Stimulated activated naive CD8-positive, alpha-beta T cell treated with anti-CD3 and anti-CD28 coated beads, Interleukin-15, amount 100 ng/mL, for 72 hours (primary cell): ENCODE data around the gene FAM3B.

Experiments used
- ATAC-seq: fragments of 150-1000 bp; cut with Tn5 transposase; 2 replicates; pipeline ENCODE4 v1.10.0; 2021; ENCODE audit warnings: mild to moderate bottlenecking, moderate library complexity
- DNase-seq, 2 donors: peaks; one replicate each; pipeline ENCODE4 v3.0.0; 2021 to 2022
- H3K27ac Mint-ChIP-seq, 2 donors: one replicate each; pipeline ENCODE4 v1.8.0; 2022; ENCODE audit warnings: mild to moderate bottlenecking in 2 of 2, mixed read lengths in 2 of 2, moderate library complexity in 2 of 2
- H3K27me3 Mint-ChIP-seq: one replicate; pipeline ENCODE4 v1.8.0; 2022; ENCODE audit warnings: mixed read lengths
- H3K4me1 Mint-ChIP-seq: one replicate; pipeline ENCODE4 v1.8.0; 2022; ENCODE audit warnings: mild to moderate bottlenecking, mixed read lengths
- H3K4me3 Mint-ChIP-seq, 2 donors: one replicate each; pipeline ENCODE4 v1.8.0; 2022; ENCODE audit warnings: mild to moderate bottlenecking in 2 of 2, mixed read lengths in 2 of 2, moderate library complexity in 1 of 2
- H3K9me3 Mint-ChIP-seq, 2 donors: one replicate each; pipeline ENCODE4 v1.8.0; 2022; ENCODE audit warnings: mixed read lengths in 2 of 2

Gene FAM3B

DNA sequence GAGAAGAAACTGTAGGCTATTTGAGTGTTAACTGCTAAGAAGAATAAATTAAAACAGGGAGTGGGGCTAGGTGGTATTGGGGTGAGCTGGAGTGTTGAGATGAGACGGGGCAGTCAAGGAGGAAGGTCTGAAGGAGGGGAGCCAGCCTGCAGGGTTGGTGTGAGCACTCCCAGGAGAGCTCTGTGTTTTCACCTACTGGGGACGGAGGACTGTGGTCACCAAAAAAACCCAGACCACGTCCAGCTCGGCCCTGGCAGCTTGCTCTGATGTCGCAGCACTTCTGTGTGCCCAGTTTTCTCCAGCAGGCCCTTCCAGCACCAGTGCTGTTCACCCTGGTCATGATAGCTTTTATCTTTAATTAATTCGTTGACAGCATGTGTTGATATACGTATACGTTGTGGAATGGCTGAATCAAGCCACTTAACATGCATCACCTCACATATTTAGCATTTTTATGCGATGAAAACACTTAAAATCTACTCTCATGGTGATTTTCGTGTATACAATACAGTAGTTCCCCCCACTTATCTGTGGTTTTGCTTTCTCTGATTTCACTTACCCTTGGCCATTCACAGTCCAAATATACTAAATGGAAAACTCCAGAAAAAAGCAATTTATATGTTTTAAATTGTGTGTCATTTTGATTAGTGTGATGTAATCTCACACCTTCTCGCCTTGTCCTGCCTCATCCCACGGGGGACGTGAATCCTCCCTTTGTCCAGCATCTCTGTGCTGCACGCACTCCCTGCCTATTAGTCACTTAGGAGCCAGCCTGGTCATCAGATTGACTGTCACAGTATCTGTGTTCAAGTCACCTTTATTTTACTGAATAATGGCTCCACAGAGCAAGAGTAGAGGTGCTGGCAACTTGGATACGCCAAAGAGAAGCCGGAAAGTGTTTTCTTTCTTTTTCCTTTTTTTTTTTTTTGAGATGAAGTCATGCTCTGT, 12.3 kb downstream of the FAM3B start:
- Mint-ChIP-seq H3K27me3 (no peaks in the 10 kb centered on the region), H3K4me1 (no peaks in the 10 kb centered on the region), H3K9me3 (peaks cover 0 to 6% of the 10 kb centered on the region in 2 donors), H3K27ac (peak overlapping the region in 1 of 2 donors; percentile 5), H3K4me3 (no peak overlapping the region)
- no peak for DNase-seq
- ATAC-seq: no peak

DNA sequence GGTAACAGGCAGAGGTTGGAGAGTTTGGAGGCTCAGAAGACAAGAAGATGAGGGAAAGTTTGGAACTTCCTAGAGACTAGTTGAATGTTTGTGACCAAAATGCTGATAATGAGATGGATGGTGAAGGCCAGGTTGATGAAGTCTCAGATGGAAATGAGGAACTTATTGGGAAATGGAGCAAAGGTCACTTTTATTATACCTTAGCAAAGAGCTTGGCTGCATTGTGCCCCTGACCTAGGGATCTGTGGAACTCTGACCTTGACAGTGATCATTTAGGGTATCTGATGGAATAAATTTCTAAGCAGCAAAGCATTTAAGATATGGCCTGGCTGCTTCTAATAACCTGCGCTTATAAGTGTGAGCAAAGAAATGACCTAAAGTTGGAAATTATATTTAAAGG, 17.2 kb downstream of the FAM3B start:
- H3K4me3 Mint-ChIP-seq: no peak overlapping the region
- H3K9me3 Mint-ChIP-seq: peaks cover 5 to 6% of the 10 kb centered on the region in 2 donors
- H3K27me3 Mint-ChIP-seq: no peaks in the 10 kb centered on the region
- H3K27ac Mint-ChIP-seq: no peak overlapping the region
- H3K4me1 Mint-ChIP-seq: no peaks in the 10 kb centered on the region
- DNase-seq (no peak), ATAC-seq (no peak)

DNA sequence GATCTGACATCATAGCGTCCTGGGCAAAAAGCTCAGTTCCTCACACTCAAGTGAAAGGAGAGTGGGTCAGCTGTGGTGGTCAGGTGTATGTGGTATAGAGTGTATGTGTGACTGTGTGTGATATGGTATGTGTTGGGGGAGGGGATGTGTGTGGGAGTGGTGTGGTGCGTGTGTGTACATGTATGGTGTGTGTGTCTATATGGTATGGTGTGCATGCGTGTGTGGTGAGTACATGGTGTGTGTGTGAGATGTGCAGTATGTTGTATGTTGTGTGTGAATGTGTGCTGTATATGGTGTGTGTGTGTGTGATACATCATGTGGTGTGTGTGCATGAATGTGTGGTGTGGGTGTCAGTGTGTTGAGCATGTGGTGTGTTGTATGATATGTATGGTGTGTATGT, 20.9 kb downstream of the FAM3B start:
- H3K9me3 Mint-ChIP-seq: peaks cover 11 to 12% of the 10 kb centered on the region in 2 donors
- no peaks in the 10 kb centered on the region for H3K4me1 Mint-ChIP-seq
- ATAC-seq: no peak
- H3K27ac Mint-ChIP-seq: no peak overlapping the region
- no peak for DNase-seq
- H3K27me3 Mint-ChIP-seq: no peaks in the 10 kb centered on the region
- no peak overlapping the region for H3K4me3 Mint-ChIP-seq

DNA sequence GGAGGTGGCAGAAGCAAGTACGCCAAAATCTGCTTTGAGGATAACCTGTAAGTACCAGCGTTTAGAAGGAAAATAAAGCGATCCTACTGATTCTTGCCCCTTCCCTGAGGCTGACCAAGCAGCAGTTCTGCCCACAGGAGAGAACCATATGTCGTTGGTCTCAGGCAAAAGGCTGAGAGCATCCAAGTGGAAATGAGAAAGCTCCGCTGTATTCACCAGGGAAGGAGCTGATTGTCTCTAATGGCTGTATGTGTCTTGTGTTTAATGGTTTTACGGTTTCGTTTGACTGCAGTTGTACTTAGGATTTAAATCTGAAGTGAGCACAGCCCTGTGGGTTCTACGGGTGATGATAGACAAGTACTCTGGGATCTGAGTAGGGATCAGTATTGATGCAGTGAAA, 21.9 kb downstream of the FAM3B start:
- no peak for ATAC-seq
- peaks cover 9 to 13% of the 10 kb centered on the region in 2 donors for H3K9me3 Mint-ChIP-seq
- DNase-seq: no peak
- no peaks in the 10 kb centered on the region for H3K4me1 Mint-ChIP-seq
- no peak overlapping the region for H3K4me3 Mint-ChIP-seq
- H3K27me3 Mint-ChIP-seq: no peaks in the 10 kb centered on the region
- no peak overlapping the region for H3K27ac Mint-ChIP-seq

DNA sequence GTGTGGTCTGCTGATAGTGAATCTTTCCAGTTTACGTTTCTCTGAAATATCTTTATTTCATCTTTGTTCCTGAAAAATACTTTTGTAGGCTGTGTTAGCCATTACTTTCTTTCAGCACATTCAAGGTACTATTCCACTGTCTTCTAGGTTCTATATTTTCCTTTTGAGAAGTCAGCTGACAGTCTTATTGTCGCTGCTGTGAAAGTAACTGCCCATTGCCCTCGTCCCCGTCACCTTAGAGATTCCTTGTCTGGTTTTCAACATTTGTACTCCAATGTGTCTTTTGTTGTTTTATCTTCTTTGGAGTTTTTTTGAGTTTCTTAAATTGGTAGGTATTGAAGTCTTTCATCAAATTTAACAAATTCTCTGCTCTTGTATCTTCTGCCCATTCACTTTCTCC, 25.4 kb downstream of the FAM3B start:
- no peak overlapping the region for H3K4me3 Mint-ChIP-seq

DNA sequence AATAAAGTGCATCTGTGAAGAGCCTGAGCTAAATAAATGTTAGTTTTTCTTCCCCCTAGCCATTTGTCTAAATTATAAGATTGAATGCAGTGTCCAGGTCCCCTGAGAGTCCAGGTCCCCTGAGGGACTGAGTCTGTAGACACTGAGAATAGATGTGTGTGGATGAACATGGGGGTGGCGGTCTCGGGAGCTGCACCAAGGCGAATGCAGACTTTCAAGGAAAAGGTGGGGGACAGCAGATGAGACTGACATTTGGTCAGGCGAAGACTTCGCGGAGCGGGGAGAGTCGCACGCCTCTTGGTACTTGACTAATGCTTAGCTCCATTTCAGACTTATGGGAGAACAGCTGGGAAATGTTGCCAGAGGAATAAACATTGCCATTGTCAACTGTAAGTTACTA, 27.5 kb downstream of the FAM3B start:
- Mint-ChIP-seq H3K9me3 (peaks cover 5 to 9% of the 10 kb centered on the region in 2 donors), H3K4me1 (no peaks in the 10 kb centered on the region), H3K27ac (no peak overlapping the region), H3K27me3 (no peaks in the 10 kb centered on the region), H3K4me3 (no peak overlapping the region)
- no peak for ATAC-seq
- DNase-seq: no peak

More for the DNA sequence above, 25.4 kb downstream of the FAM3B start:
- Mint-ChIP-seq H3K4me1 (no peaks in the 10 kb centered on the region), H3K27ac (no peak overlapping the region), H3K27me3 (no peaks in the 10 kb centered on the region), H3K9me3 (peaks cover 5 to 9% of the 10 kb centered on the region in 2 donors)
- ATAC-seq (no peak), DNase-seq (no peak)

DNA sequence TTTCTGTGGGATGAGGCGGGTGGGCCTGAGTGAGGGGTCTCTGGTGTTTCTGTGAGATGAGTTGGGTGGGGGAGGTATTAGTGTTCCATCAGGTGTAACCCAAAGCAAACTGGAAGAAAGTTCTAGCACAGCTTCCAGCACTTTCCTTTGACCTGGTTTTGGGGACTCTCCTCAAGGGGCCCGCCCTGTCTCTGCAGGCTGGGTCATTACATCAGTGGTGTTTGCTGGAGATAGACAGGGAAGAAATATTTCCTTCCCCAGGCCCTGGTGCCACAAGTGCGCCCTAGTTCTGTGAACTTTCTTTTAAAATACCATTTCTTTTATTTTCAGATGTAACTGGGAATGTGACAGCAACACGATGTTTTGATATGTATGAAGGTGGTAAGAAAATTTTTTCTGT, 28.8 kb downstream of the FAM3B start:
- Mint-ChIP-seq H3K27me3 (no peaks in the 10 kb centered on the region), H3K4me3 (no peak overlapping the region)

DNA sequence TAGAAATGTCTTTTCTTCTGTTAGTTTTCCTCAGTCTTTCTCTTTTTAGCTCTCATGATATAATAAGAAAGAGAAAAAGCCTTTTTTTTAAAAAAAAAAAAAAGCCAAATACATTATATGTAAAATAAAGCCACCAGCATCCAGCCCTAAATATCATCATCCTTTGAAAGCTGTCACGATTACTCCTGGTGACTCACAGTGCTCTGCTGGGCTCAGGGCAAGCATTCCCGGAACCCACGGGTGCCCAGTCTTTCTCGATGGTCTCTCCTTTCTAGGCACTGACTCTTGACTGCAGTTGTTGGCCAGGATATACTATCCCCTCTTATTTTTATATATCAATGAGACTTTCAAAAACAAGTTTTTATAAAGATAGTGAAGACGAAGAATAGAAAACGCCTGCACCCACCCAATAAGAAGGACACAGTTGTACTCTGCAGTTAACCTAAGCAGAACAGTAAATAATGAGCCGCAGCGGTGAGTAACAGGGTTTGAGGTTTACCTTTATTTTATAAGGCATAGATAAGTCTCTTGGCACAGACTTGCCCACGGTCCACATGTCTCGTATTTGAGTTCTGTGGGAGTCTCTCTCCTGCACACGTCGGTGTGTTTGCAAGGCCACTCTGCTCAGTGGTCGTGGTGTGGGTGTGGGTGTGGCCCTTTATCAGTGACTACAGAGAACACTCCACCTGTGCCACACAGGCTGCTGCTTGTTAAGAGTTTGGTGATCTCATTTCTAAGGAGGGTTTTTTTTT, 29.5 kb downstream of the FAM3B start:
- DNase-seq (no peak), ATAC-seq (no peak)
- Mint-ChIP-seq H3K27ac (no peak overlapping the region), H3K4me1 (no peaks in the 10 kb centered on the region), H3K9me3 (peaks cover 5 to 9% of the 10 kb centered on the region in 2 donors), H3K4me3 (no peak overlapping the region), H3K27me3 (no peaks in the 10 kb centered on the region)

More for the DNA sequence above, 28.8 kb downstream of the FAM3B start:
- Mint-ChIP-seq H3K27ac (peak overlapping the region in 1 of 2 donors; percentile 7), H3K4me1 (no peaks in the 10 kb centered on the region), H3K9me3 (peaks cover 5 to 9% of the 10 kb centered on the region in 2 donors)
- DNase-seq (no peak), ATAC-seq (no peak)

DNA sequence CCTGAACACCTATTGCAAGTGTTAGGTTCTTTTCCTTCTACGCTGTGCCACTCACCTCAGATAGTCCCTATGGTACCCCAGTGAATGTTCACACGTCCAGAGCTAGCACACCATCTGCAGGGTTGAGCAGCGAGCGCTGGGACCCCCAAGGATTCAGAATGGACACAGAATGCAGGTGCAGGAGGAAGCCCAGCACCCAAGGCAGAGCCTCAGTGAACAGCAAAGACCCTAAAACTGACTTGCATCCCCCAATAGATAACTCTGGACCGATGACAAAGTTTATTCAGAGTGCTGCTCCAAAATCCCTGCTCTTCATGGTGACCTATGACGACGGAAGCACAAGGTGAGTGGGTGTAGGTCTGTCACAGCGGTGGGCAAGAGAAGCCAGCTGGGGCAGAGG, 30.2 kb downstream of the FAM3B start:
- no peaks in the 10 kb centered on the region for H3K4me1 Mint-ChIP-seq
- ATAC-seq (no peak), DNase-seq (no peak)
- H3K9me3 Mint-ChIP-seq: peaks cover 5 to 9% of the 10 kb centered on the region in 2 donors
- H3K4me3 Mint-ChIP-seq: no peak overlapping the region
- H3K27ac Mint-ChIP-seq: no peak overlapping the region
- no peaks in the 10 kb centered on the region for H3K27me3 Mint-ChIP-seq

DNA sequence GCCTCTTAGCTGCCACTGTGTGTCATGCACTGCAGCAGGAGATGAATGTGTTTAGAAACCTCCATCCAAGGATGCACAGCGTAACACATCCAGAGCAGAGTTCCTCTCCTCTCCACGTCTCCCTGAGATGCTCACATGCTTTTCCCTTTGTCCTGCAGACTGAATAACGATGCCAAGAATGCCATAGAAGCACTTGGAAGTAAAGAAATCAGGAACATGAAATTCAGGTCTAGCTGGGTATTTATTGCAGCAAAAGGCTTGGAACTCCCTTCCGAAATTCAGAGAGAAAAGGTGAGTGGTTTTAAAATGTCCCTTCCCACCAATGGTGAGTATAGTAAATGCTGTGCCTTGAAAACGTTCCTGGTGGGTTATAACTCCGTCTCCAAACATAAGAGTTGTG, 31.8 kb downstream of the FAM3B start:
- DNase-seq: no peak
- Mint-ChIP-seq H3K27me3 (no peaks in the 10 kb centered on the region), H3K4me1 (no peaks in the 10 kb centered on the region), H3K27ac (no peak overlapping the region), H3K4me3 (no peak overlapping the region), H3K9me3 (no peaks in the 10 kb centered on the region)
- no peak for ATAC-seq

DNA sequence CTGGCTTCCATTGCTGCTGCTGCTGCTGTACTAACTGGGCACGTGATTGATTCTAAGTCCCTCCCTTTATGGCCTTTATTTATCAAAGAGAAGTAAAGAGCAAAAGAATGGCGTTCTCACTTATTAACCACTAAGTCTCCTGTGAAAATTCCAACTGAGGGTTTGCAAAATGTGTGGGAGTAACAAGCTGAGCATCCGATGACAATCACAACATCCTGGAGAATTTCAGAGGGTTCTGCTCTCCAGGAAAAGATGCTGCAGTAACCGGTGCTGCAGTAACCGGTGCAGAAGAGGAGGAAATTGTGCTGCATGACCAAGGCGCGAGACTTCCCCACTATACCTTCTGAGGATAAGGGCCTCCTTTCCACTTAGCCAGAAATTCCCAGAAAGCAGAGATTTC, 32.5 kb downstream of the FAM3B start:
- H3K27me3 Mint-ChIP-seq: no peaks in the 10 kb centered on the region
- no peak overlapping the region for H3K27ac Mint-ChIP-seq
- no peak for DNase-seq
- H3K9me3 Mint-ChIP-seq: no peaks in the 10 kb centered on the region
- ATAC-seq: no peak
- no peaks in the 10 kb centered on the region for H3K4me1 Mint-ChIP-seq
- H3K4me3 Mint-ChIP-seq: no peak overlapping the region

DNA sequence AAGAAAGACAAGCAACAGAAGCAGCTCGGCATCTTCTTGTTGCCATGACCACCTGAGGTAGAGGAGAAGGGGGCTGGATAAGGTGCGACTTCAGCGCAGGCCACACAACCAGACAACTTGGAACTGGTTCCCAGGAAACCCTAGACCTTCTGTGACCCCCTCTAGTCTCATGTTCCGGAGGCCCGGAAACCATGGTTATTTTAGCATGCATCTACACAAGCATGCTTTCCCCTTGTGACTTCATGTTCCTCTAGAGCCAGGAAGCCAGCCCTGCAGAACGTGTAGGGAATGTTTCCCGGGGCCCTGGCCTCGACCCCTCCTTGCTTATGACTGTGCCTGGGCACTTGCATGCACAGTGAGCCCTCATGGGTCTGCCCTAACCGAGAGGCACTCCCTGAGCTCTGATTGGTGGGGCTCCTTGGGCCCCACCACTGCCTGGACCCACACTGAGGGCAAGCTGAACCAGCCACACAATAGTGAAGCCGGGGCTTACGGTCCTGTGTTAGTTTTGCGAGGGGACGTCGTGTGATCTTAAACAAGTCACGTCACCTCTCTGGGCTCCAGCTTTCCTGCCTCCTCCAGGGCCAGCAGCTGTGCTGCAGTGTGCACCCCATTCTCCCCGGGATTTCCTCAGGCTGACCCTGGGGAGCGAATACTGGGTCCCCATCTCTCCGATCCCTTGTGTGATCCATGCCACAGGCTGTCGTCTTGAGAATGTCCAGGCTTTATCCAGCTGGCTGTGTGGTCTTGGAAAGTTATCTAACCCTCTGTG, 33.2 kb downstream of the FAM3B start:
- no peaks in the 10 kb centered on the region for H3K9me3 Mint-ChIP-seq
- ATAC-seq: no peak
- no peaks in the 10 kb centered on the region for H3K27me3 Mint-ChIP-seq
- no peak for DNase-seq
- H3K4me1 Mint-ChIP-seq: peaks cover 7% of the 10 kb centered on the region
- H3K27ac Mint-ChIP-seq: no peak overlapping the region
- no peak overlapping the region for H3K4me3 Mint-ChIP-seq

DNA sequence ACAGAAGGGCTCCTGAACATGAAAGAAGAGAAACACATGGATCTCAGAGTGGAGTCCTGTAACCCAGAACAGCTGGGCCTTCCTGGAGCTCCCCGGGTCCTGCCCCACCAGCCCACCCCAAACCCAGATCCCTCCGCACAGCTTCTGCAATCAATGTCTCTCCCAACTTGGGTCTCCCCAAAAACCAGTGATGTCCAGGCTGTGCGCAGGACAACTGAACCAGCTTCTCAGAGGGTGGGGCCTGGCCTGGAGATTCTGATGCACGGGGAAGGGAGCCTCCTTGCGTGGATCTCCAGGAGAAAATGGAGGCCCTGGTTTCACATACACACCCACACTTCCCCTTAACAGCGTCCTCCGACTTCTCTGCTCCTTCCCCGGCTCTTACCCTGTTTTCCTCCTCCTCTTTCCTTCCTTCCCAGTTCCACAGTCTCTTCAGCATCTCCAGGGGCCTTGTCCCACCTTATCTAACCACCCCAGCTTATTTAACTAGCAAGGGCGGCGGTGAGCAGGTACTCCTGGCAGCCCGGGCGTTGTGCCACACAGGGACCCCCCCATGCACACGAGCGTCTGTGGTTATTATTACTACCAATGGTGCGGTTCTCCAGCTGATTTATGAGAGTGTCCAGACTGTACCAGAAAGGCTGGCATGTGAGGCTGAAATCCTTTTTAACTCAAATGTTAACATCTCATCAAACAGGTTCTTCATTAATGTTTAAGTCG, 34.0 kb downstream of the FAM3B start:
- Mint-ChIP-seq H3K4me3 (no peak overlapping the region), H3K27me3 (no peaks in the 10 kb centered on the region), H3K9me3 (no peaks in the 10 kb centered on the region), H3K27ac (peak overlapping the region in 1 of 2 donors; percentile 89), H3K4me1 (peaks cover 8% of the 10 kb centered on the region)
- no peak for DNase-seq
- no peak for ATAC-seq

DNA sequence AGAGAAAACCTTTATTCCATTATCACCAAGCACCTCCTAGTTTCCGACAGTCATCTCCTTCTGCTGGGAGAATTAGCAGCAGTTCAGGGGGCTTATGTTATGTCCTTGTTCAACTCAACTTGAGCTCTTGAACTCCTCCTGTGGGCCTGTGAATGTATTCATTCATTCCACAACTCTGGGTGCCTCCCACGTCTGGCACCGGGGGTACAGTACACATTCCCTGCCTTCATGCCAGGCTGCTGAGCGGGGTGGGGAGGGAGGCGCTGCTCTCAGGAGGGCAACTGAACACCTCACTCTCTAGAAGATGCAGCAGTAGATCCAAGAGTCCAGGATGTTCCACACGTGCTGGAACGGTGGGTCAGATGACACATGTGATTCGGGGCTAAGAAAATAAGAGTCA, 40.9 kb downstream of the FAM3B start:
- Mint-ChIP-seq H3K4me1 (peaks cover 27% of the 10 kb centered on the region), H3K4me3 (no peak overlapping the region), H3K27ac (no peak overlapping the region), H3K9me3 (no peaks in the 10 kb centered on the region), H3K27me3 (no peaks in the 10 kb centered on the region)
- no peak for ATAC-seq
- DNase-seq: no peak
